MCF 10A (cell line): ENCODE measurements around the gene TANGO6. TPM values are rescaled to one million over a fixed set of nuclear protein-coding genes. Genes with fewer than 3 reads are reported as not detected.
A peak's percentile ranks its signal among the peaks of the same experiment; 100 is the strongest.

Source experiments
- BruUV-seq: library from RNA; stranded (reverse); fragments of 400-500 nt; replicated peaks from 2 replicates; lab custom pipeline; 2021; lab: Mats Ljungman, UMichigan
- CTCF ChIA-PET: fragments of 300-600 bp; sonication (Branson Sonifier 250); formaldehyde crosslinking; extraction: SDS; loops from one replicate; lab custom pipeline; 2021; ENCODE audit warnings: antibody characterized with exemption, inconsistent platforms; lab: Yijun Ruan, JAX
- POLR2A ChIA-PET: fragments of 300-600, 350-650 bp; sonication (Branson Sonifier 250); formaldehyde crosslinking; extraction: SDS; loops from one replicate; lab custom pipeline; 2020; ENCODE audit warnings: antibody characterized with exemption, inconsistent platforms; lab: Yijun Ruan, JAX
- DNase-seq: peaks from one replicate; pipeline ENCODE4 v3.0.0-alpha.2; 2018; ENCODE audit not compliant: unreplicated experiment
- H3K27ac Mint-ChIP-seq: one replicate; pipeline ENCODE4 v1.8.0; 2022; ENCODE audit warnings: mild to moderate bottlenecking, low read depth, mixed read lengths; ENCODE audit not compliant: unreplicated experiment
- H3K27me3 Mint-ChIP-seq: one replicate; pipeline ENCODE4 v1.8.0; 2022; ENCODE audit warnings: mixed read lengths; ENCODE audit not compliant: insufficient read depth, unreplicated experiment
- H3K36me3 Mint-ChIP-seq: one replicate; pipeline ENCODE4 v1.8.0; 2022; ENCODE audit warnings: mild to moderate bottlenecking, moderate library complexity, mixed read lengths; ENCODE audit not compliant: insufficient read depth, unreplicated experiment
- H3K4me1 Mint-ChIP-seq: one replicate; pipeline ENCODE4 v1.8.0; 2022; ENCODE audit warnings: mixed read lengths; ENCODE audit not compliant: insufficient read depth, unreplicated experiment
- H3K4me3 Mint-ChIP-seq: one replicate; pipeline ENCODE4 v1.8.0; 2022; ENCODE audit warnings: mild to moderate bottlenecking, moderate library complexity, mixed read lengths; ENCODE audit not compliant: unreplicated experiment
- H3K9me3 Mint-ChIP-seq: one replicate; pipeline ENCODE4 v1.8.0; 2022; ENCODE audit warnings: mixed read lengths; ENCODE audit not compliant: unreplicated experiment
- CTCF ChIP-seq: fragments of 200-600 bp; IDR thresholded peaks from one replicate; pipeline ENCODE4 v1.8.0; 2022; ENCODE audit warnings: antibody characterized with exemption, mild to moderate bottlenecking; ENCODE audit not compliant: unreplicated experiment
- intact Hi-C: fragments of 100-400 bp; cut with micrococcal nuclease; formaldehyde crosslinking; loops from 2 replicates; pipeline ENCODE4 v1.14.1; 2022
- total RNA-seq: library from RNA; stranded (reverse); gene quantifications from 2 replicates; pipeline ENCODE4 v1.2.3, GENCODE V29; 2022

TANGO6 gene
- total RNA-seq, 1 experiment from 2014 or later: 21.8 TPM

- no peaks in the 10 kb centered on the region for H3K36me3 Mint-ChIP-seq
- peak overlapping the region; percentile 93 for H3K27ac Mint-ChIP-seq
- H3K4me3 Mint-ChIP-seq: peak overlapping the region; percentile 33
- TF ChIP-seq CTCF: peak; percentile 34
- CTCF ChIA-PET: interaction anchor here (0.7 to 1.8 kb wide), 6 partner anchors 8 to 197 kb away, joined by 3 to 5 read pairs (median 4); no protein-coding TSS in a partner anchor
- peak; percentile 89 for DNase-seq
- POLR2A ChIA-PET: interaction anchor here (0.6 to 2.4 kb wide), 11 partner anchors 9 to 1099 kb away, joined by 3 to 8 read pairs (median 5); partner anchors contain the start of gene HAS3
- no peaks in the 10 kb centered on the region for H3K27me3 Mint-ChIP-seq
- intact Hi-C loops: loop anchor here (1.0 kb wide), 1 partner anchor 110 kb away; the partner anchor contains the start of gene HAS3
- H3K9me3 Mint-ChIP-seq: peaks cover 5% of the 10 kb centered on the region
- H3K4me1 Mint-ChIP-seq: peaks cover 38% of the 10 kb centered on the region
- BruUV-seq: no TSS peak
These were observed 151.7 kb downstream of the TANGO6 start for GRCh38 chr16:68995011-68995504.

- Mint-ChIP-seq H3K9me3 (no peaks in the 10 kb centered on the region), H3K36me3 (peaks cover 15% of the 10 kb centered on the region), H3K27ac (no peak overlapping the region), H3K27me3 (no peaks in the 10 kb centered on the region), H3K4me1 (peaks cover 19% of the 10 kb centered on the region), H3K4me3 (no peak overlapping the region)
- BruUV-seq: no TSS peak
- no peak for TF ChIP-seq CTCF
- no peak for DNase-seq
- ChIA-PET CTCF (no interaction called here), POLR2A (interaction anchor here (0.6 kb wide), 1 partner anchor 337 kb away, joined by 4 read pairs; no protein-coding TSS in a partner anchor)
- intact Hi-C loops: no loop called here
These were observed 154.2 kb downstream of the TANGO6 start for GRCh38 chr16:68997564-68997963.

- H3K36me3 Mint-ChIP-seq: peaks cover 24% of the 10 kb centered on the region
- H3K27ac Mint-ChIP-seq: no peak overlapping the region
- H3K4me3 Mint-ChIP-seq: no peak overlapping the region
- TF ChIP-seq CTCF: no peak
- no peak for DNase-seq
- CTCF ChIA-PET: no interaction called here
- peaks cover 8% of the 10 kb centered on the region for H3K9me3 Mint-ChIP-seq
- intact Hi-C loops: no loop called here
- peaks cover 10% of the 10 kb centered on the region for H3K4me1 Mint-ChIP-seq
- BruUV-seq: no TSS peak
- no peaks in the 10 kb centered on the region for H3K27me3 Mint-ChIP-seq
- POLR2A ChIA-PET: interaction anchor here (0.6 to 1.4 kb wide), 7 partner anchors 12 to 342 kb away, joined by 3 to 4 read pairs (median 3); no protein-coding TSS in a partner anchor
These were observed 155.8 kb downstream of the TANGO6 start for GRCh38 chr16:68999114-68999513.

GRCh38 chr16:69003500-69003899 is 160.2 kb downstream of the TANGO6 start:
- ChIA-PET CTCF (interaction anchor here (0.6 to 1.1 kb wide), 3 partner anchors 11 to 26 kb away, joined by 3 to 5 read pairs (median 3); no protein-coding TSS in a partner anchor), POLR2A (no interaction called here)
- no peak for TF ChIP-seq CTCF
- Mint-ChIP-seq H3K36me3 (peaks cover 28% of the 10 kb centered on the region), H3K27me3 (no peaks in the 10 kb centered on the region), H3K4me1 (no peaks in the 10 kb centered on the region), H3K4me3 (no peak overlapping the region), H3K9me3 (peaks cover 8% of the 10 kb centered on the region), H3K27ac (no peak overlapping the region)
- BruUV-seq: no TSS peak
- intact Hi-C loops: no loop called here
- peak; percentile 30 for DNase-seq
